Tibial nerve (tissue), 4 donors: ENCODE data around the gene SYT7. TPM values are rescaled to one million over a fixed set of nuclear protein-coding genes. Genes with fewer than 3 reads are reported as not detected.

ENCODE experiments used
- DNase-seq, 2 donors: peaks; one replicate each; pipeline ENCODE4 v3.0.0-alpha.2; 2019; ENCODE audit warnings: low spot score in 2 of 2
- H3K27ac ChIP-seq, 4 donors: fragments of 200-600 bp; sonication (generic) in 3 of 4; one replicate each; pipeline ENCODE4 v1.5.1; 2017 to 2019; ENCODE audit warnings: mild to moderate bottlenecking in 1 of 4
- H3K27me3 ChIP-seq, 2 donors: fragments of 200-600 bp; sonication (generic) in 1 of 2; one replicate each; pipeline versions ENCODE4 v1.5.1 to v1.6.0; 2017 to 2019
- H3K36me3 ChIP-seq, 3 donors: fragments of 200-600 bp; sonication (generic); one replicate each; pipeline ENCODE4 v1.5.1; 2018 to 2019
- H3K4me1 ChIP-seq, 4 donors: fragments of 200-600 bp; sonication (generic) in 3 of 4; one replicate each; pipeline ENCODE4 v1.5.1; 2017 to 2019
- H3K4me3 ChIP-seq, 4 donors: fragments of 200-600 bp; sonication (generic) in 3 of 4; one replicate each; pipeline ENCODE4 v1.5.1; 2017 to 2019; ENCODE audit warnings: mild to moderate bottlenecking in 1 of 4, moderate library complexity in 1 of 4
- H3K9me3 ChIP-seq, 4 donors: fragments of 200-600 bp; sonication (generic) in 3 of 4; one replicate each; pipeline ENCODE4 v1.5.1; 2017 to 2019
- CTCF ChIP-seq, 5 experiments: fragments of 200-600 bp in 3 of 5; fragments of 450-650 bp in 2 of 5; sonication (generic) in 3 of 5; IDR thresholded peaks; one replicate each; pipeline ENCODE4 v1.5.1; 2016 to 2019; ENCODE audit warnings: antibody characterized with exemption in 5 of 5, mild to moderate bottlenecking in 3 of 5, moderate library complexity in 2 of 5
- EP300 ChIP-seq, 2 donors: sonication (generic); formaldehyde crosslinking; IDR thresholded peaks; one replicate each; pipeline ENCODE4 v1.6.1; 2017; ENCODE audit warnings: antibody characterized with exemption in 2 of 2, mild to moderate bottlenecking in 1 of 2
- POLR2A ChIP-seq, 2 donors: fragments of 450-650 bp; IDR thresholded peaks; one replicate each; pipeline ENCODE4 v1.6.1; 2017; ENCODE audit warnings: antibody characterized with exemption in 2 of 2, mild to moderate bottlenecking in 2 of 2, moderate library complexity in 2 of 2
- WGBS, 2 donors: methylation state at CpG; one replicate each; pipeline ENCODE4 v1.1.5; 2018; 5-methylcytosine and 5-hydroxymethylcytosine counted together
- total RNA-seq, 4 donors: library from RNA; depleted of rRNA; stranded (reverse); fragments of >200 nt; gene quantifications; one replicate each; pipeline ENCODE4 v1.1.0, GENCODE V29; 2016

The SYT7 gene
- total RNA-seq, 4 donors from 2014 or later: 1.2 to 2.5 (median 1.8) TPM

- no peaks in the 10 kb centered on the region for H3K36me3 ChIP-seq
- TF ChIP-seq CTCF (IDR thresholded peaks at IDR 0.05) (no peak), EP300 (IDR thresholded peaks at IDR 0.05) (no peak), POLR2A (IDR thresholded peaks at IDR 0.05) (no peak)
- H3K4me3 ChIP-seq: no peak overlapping the region
- peaks cover 0 to 43% of the 10 kb centered on the region in 2 donors for H3K27me3 ChIP-seq
- 68 to 70% methylated on average over 5 of the region's 5 CpGs for WGBS, 2 donors
- H3K4me1 ChIP-seq: peaks cover 0 to 27% (median 8%) of the 10 kb centered on the region in 4 donors
- no peak overlapping the region for H3K27ac ChIP-seq
- no peaks in the 10 kb centered on the region for H3K9me3 ChIP-seq
- no peak for DNase-seq
Observed at GRCh38 chr11:61505106-61505505, 75.8 kb downstream of the SYT7 start.

- TF ChIP-seq EP300 (IDR thresholded peaks at IDR 0.05) (no peak), POLR2A (IDR thresholded peaks at IDR 0.05) (no peak), CTCF (IDR thresholded peaks at IDR 0.05) (no peak)
- DNase-seq: no peak
- H3K36me3 ChIP-seq: no peaks in the 10 kb centered on the region
- WGBS, 2 donors: 71 to 72% methylated on average over 8 of the region's 8 CpGs
- H3K27me3 ChIP-seq: peaks cover 0 to 27% of the 10 kb centered on the region in 2 donors
- H3K9me3 ChIP-seq: no peaks in the 10 kb centered on the region
- no peak overlapping the region for H3K4me3 ChIP-seq
- peaks cover 0 to 10% (median 0%) of the 10 kb centered on the region in 4 donors for H3K4me1 ChIP-seq
- H3K27ac ChIP-seq: no peak overlapping the region
Observed at GRCh38 chr11:61503135-61503770, 77.6 kb downstream of the SYT7 start.

- Histone ChIP-seq H3K4me3 (no peak overlapping the region), H3K27ac (no peak overlapping the region), H3K4me1 (peaks cover 0 to 3% (median 0%) of the 10 kb centered on the region in 4 donors), H3K9me3 (no peaks in the 10 kb centered on the region), H3K36me3 (no peaks in the 10 kb centered on the region), H3K27me3 (peaks cover 0 to 20% of the 10 kb centered on the region in 2 donors)
- no peak for TF ChIP-seq CTCF (IDR thresholded peaks at IDR 0.05)
- no peak for TF ChIP-seq EP300 (IDR thresholded peaks at IDR 0.05)
- no peak for TF ChIP-seq POLR2A (IDR thresholded peaks at IDR 0.05)
- WGBS, 2 donors: 81 to 92% methylated on average over 1 of the region's 1 CpG
- DNase-seq: no peak
Observed at GRCh38 chr11:61502522-61502921, 78.4 kb downstream of the SYT7 start.

- no peak for DNase-seq
- Histone ChIP-seq H3K4me3 (no peak overlapping the region), H3K9me3 (no peaks in the 10 kb centered on the region), H3K27me3 (no peaks in the 10 kb centered on the region), H3K36me3 (no peaks in the 10 kb centered on the region), H3K4me1 (no peaks in the 10 kb centered on the region), H3K27ac (no peak overlapping the region)
- TF ChIP-seq POLR2A (IDR thresholded peaks at IDR 0.05) (no peak), CTCF (IDR thresholded peaks at IDR 0.05) (no peak), EP300 (IDR thresholded peaks at IDR 0.05) (no peak)
- 68 to 69% methylated on average over 12 of the region's 12 CpGs for WGBS, 2 donors
Observed at GRCh38 chr11:61499816-61500491, 80.9 kb downstream of the SYT7 start.

GRCh38 chr11:61498767-61499341 lies 82.0 kb downstream of the SYT7 start:
- 68 to 70% methylated on average over 15 of the region's 15 CpGs for WGBS, 2 donors
- Histone ChIP-seq H3K27me3 (no peaks in the 10 kb centered on the region), H3K4me1 (no peaks in the 10 kb centered on the region), H3K27ac (no peak overlapping the region), H3K9me3 (no peaks in the 10 kb centered on the region), H3K36me3 (no peaks in the 10 kb centered on the region), H3K4me3 (no peak overlapping the region)
- DNase-seq: no peak
- TF ChIP-seq POLR2A (IDR thresholded peaks at IDR 0.05) (no peak), CTCF (IDR thresholded peaks at IDR 0.05) (no peak), EP300 (IDR thresholded peaks at IDR 0.05) (no peak)
